Neural crest cell (in vitro differentiated cells): Measurements from ENCODE around the gene ATF7. TPM values are rescaled to one million over a fixed set of nuclear protein-coding genes. Genes with fewer than 3 reads are reported as not detected.
A peak's percentile ranks its signal among the peaks of the same experiment; 100 is the strongest.

Source experiments
- DNase-seq: peaks from one replicate; pipeline ENCODE4 v3.0.0; 2021; ENCODE audit warnings: low read depth, mixed read lengths, low spot score
- H3K27ac Mint-ChIP-seq: one replicate; pipeline ENCODE4 v1.8.0; 2021; ENCODE audit warnings: mild to moderate bottlenecking, mixed read lengths; ENCODE audit not compliant: unreplicated experiment
- H3K27me3 Mint-ChIP-seq: 2 replicates; pipeline ENCODE4 v1.8.0; 2021; ENCODE audit warnings: low read depth, mild to moderate bottlenecking, mixed read lengths
- H3K36me3 Mint-ChIP-seq: 2 replicates; pipeline ENCODE4 v1.8.0; 2021; ENCODE audit warnings: low read depth, mild to moderate bottlenecking, mixed read lengths
- H3K4me1 Mint-ChIP-seq: 2 replicates; pipeline ENCODE4 v1.8.0; 2021; ENCODE audit warnings: mixed read lengths
- H3K4me3 Mint-ChIP-seq: one replicate; pipeline ENCODE4 v1.8.0; 2021; ENCODE audit warnings: mild to moderate bottlenecking, mixed read lengths
- H3K9me3 Mint-ChIP-seq: 2 replicates; pipeline ENCODE4 v1.8.0; 2021; ENCODE audit warnings: mixed read lengths
- CTCF ChIP-seq: fragments of 200-600 bp; sonication (generic); conservative IDR thresholded peaks from 2 replicates; pipeline ENCODE4 v1.5.0; 2021; ENCODE audit warnings: antibody characterized with exemption, mild to moderate bottlenecking
- total RNA-seq: library from RNA; stranded (reverse); gene quantifications from 2 replicates; pipeline ENCODE4 v1.2.1, GENCODE V29; 2021

ATF7 gene
- total RNA-seq, 1 donor from 2014 or later: 32.5 TPM

GRCh38 chr12:53664936-53665335, 38.8 kb upstream of the ATF7 start:
- Mint-ChIP-seq H3K27me3 (no peaks in the 10 kb centered on the region), H3K36me3 (peaks cover 29% of the 10 kb centered on the region), H3K4me1 (peaks cover 7% of the 10 kb centered on the region), H3K27ac (no peak overlapping the region), H3K9me3 (no peaks in the 10 kb centered on the region), H3K4me3 (no peak overlapping the region)
- no peak for DNase-seq
- TF ChIP-seq CTCF: no peak

GRCh38 chr12:53664191-53664590, 38.0 kb upstream of the ATF7 start:
- Mint-ChIP-seq H3K27me3 (no peaks in the 10 kb centered on the region), H3K36me3 (peaks cover 23% of the 10 kb centered on the region), H3K4me1 (peaks cover 15% of the 10 kb centered on the region), H3K4me3 (no peak overlapping the region), H3K9me3 (no peaks in the 10 kb centered on the region), H3K27ac (no peak overlapping the region)
- no peak for TF ChIP-seq CTCF
- no peak for DNase-seq

- Mint-ChIP-seq H3K27me3 (no peaks in the 10 kb centered on the region), H3K9me3 (no peaks in the 10 kb centered on the region), H3K27ac (peak overlapping the region; percentile 79), H3K4me3 (no peak overlapping the region), H3K4me1 (peaks cover 29% of the 10 kb centered on the region), H3K36me3 (peaks cover 13% of the 10 kb centered on the region)
- no peak for TF ChIP-seq CTCF
- DNase-seq: no peak
Observed at GRCh38 chr12:53660041-53660440, 33.9 kb upstream of the ATF7 start.

- no peak for DNase-seq
- Mint-ChIP-seq H3K4me3 (no peak overlapping the region), H3K36me3 (peaks cover 11% of the 10 kb centered on the region), H3K4me1 (peaks cover 29% of the 10 kb centered on the region), H3K27me3 (no peaks in the 10 kb centered on the region), H3K27ac (peak overlapping the region; percentile 97), H3K9me3 (no peaks in the 10 kb centered on the region)
- TF ChIP-seq CTCF: no peak
Observed at GRCh38 chr12:53659571-53659981, 33.4 kb upstream of the ATF7 start.

- peak; percentile 26 for DNase-seq
- H3K36me3 Mint-ChIP-seq: peaks cover 7% of the 10 kb centered on the region
- TF ChIP-seq CTCF: no peak
- peaks cover 29% of the 10 kb centered on the region for H3K4me1 Mint-ChIP-seq
- H3K27ac Mint-ChIP-seq: peak overlapping the region; percentile 97
- peak overlapping the region; percentile 21 for H3K4me3 Mint-ChIP-seq
- H3K9me3 Mint-ChIP-seq: no peaks in the 10 kb centered on the region
- H3K27me3 Mint-ChIP-seq: no peaks in the 10 kb centered on the region
Observed at GRCh38 chr12:53659011-53659551, 32.9 kb upstream of the ATF7 start.
